Fibroblast of lung (primary cell): ENCODE measurements around the gene TUBB3. TPM values are rescaled to one million over a fixed set of nuclear protein-coding genes. Genes with fewer than 3 reads are reported as not detected.

ENCODE experiments used
- DNase-seq, 2 donors: peaks; one replicate each; pipeline versions ENCODE4 v3.0.0 to v3.0.0-alpha.2; 2010; ENCODE audit warnings: low read depth in 2 of 2
- H2AFZ ChIP-seq: 2 replicates; pipeline ENCODE4 v1.5.1; 2012; ENCODE audit warnings: low read length, control low read depth, inconsistent platforms
- H3K27ac ChIP-seq: 2 replicates; pipeline ENCODE4 v1.5.1; 2011; ENCODE audit warnings: low read length, control low read depth; ENCODE audit not compliant: insufficient read depth
- H3K27me3 ChIP-seq: 2 replicates; pipeline ENCODE4 v1.5.1; 2011; ENCODE audit warnings: mild to moderate bottlenecking, low read length; ENCODE audit not compliant: control insufficient read depth, insufficient read depth
- H3K36me3 ChIP-seq: 2 replicates; pipeline ENCODE4 v1.5.1; 2011; ENCODE audit warnings: low read length; ENCODE audit not compliant: control insufficient read depth, insufficient read depth
- H3K4me1 ChIP-seq: 2 replicates; pipeline ENCODE4 v1.5.1; 2011; ENCODE audit warnings: low read length; ENCODE audit not compliant: control insufficient read depth, insufficient read depth; ENCODE audit errors: extremely low read depth
- H3K4me2 ChIP-seq: 2 replicates; pipeline ENCODE4 v1.5.1; 2011; ENCODE audit warnings: low read length, control low read depth; ENCODE audit not compliant: insufficient read depth; ENCODE audit errors: extremely low read depth
- H3K4me3 ChIP-seq, 4 experiments: fragments of 200-600 bp in 1 of 4; sonication (generic) in 1 of 4; replicated peaks in 1 of 4; 2 replicates each; pipeline ENCODE4 v1.5.1; 2011 to 2016; ENCODE audit warnings: low read length in 4 of 4, low read depth in 3 of 4, mild to moderate bottlenecking in 3 of 4, control low read depth in 2 of 4, inconsistent platforms in 1 of 4, mixed read lengths in 1 of 4; ENCODE audit not compliant: insufficient read depth in 1 of 4; ENCODE audit errors: control extremely low read depth in 1 of 4
- H3K79me2 ChIP-seq: 2 replicates; pipeline ENCODE4 v1.5.1; 2012; ENCODE audit warnings: mild to moderate bottlenecking, low read length, inconsistent platforms; ENCODE audit not compliant: control insufficient read depth, insufficient read depth
- H3K9ac ChIP-seq: 2 replicates; pipeline ENCODE4 v1.5.1; 2011; ENCODE audit warnings: mild to moderate bottlenecking, low read length, control low read depth; ENCODE audit not compliant: insufficient read depth
- H3K9me3 ChIP-seq: 2 replicates; pipeline ENCODE4 v1.5.1; 2012; ENCODE audit warnings: low read depth, low read length; ENCODE audit not compliant: control insufficient read depth, insufficient read depth
- H4K20me1 ChIP-seq: 2 replicates; pipeline ENCODE4 v1.5.1; 2011; ENCODE audit warnings: low read length; ENCODE audit not compliant: control insufficient read depth, insufficient read depth; ENCODE audit errors: extremely low read depth
- EZH2 ChIP-seq: IDR thresholded peaks from 2 replicates; pipeline ENCODE4 v1.5.1; 2012; ENCODE audit warnings: low read length, control low read depth, mild to moderate bottlenecking; ENCODE audit errors: missing control alignments
- polyA plus RNA-seq, 2 donors: library from polyadenylated mRNA; depleted of rRNA in 1 of 2; stranded (reverse) in 1 of 2; unstranded in 1 of 2; fragments of >200 nt; gene quantifications; 2 replicates each; pipeline ENCODE4 v1.2.1, GENCODE V29; 2011 to 2012; ENCODE audit warnings: missing spikeins in 1 of 2
- total RNA-seq: library from RNA; depleted of rRNA; stranded (reverse); fragments of >200 nt; gene quantifications from 2 replicates; pipeline ENCODE4 v1.2.1, GENCODE V29; 2014
- TF ChIP-seq, protein P1 (sequence below), 2 donors: IDR thresholded peaks in 1 of 2; conservative IDR thresholded peaks in 1 of 2; 1 replicate in 1 of 2; 2 replicates in 1 of 2; pipeline ENCODE4 v1.5.1; 2011 to 2012; ENCODE audit warnings: low read length in 2 of 2, control low read depth in 1 of 2, inconsistent platforms in 1 of 2, low read depth in 1 of 2, mild to moderate bottlenecking in 1 of 2

TUBB3 gene
- total and polyA plus RNA-seq, 2 donors (not counting 1 experiment from before 2014, with no cell fraction given) = 134 to 294 TPM

DNA sequence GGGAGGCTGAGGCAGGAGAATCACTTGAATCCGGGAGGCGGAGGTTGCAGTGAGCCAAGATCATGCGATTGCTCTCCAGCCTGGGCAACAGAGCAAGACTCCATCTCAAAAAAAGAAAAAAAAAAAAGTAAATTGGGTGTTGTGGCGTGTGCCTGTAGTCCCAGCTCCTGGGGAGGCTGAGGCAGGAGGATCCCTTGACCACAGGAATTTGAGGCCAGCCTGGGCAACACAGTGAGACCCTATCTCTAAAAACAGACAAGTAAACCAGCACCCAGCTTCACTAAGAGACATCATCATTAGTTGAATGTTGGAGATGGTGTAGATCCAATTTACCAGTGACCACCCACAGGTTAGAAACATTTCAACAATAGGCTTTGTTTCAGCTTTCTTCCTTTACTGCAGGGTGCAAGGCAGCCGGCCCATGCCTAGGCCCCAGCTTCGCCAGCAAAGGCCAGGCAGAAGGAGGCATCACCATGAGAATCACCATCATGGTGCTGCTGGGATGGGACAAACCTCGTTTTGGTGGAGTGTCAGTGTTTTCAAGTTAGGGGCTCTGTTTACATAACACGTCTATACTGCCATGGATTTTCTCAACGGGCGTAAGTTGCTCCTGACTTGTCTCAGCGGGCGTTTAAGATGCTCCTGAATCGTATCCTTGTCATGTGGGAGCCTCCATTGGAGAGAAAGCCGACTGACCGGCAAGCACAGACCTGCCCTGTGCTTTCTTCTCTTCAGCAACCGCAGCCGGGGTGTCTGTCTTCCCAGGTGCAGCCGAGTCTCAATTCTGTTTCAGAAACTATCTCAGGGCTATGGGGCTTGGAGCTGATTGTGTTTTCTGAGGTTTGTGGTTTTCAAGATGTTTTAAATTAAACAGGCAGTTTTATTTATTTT lies 42.4 kb upstream of the TUBB3 start:
- Histone ChIP-seq H4K20me1 (peaks cover 2% of the 10 kb centered on the region), H3K4me1 (no peaks in the 10 kb centered on the region), H3K27me3 (no peaks in the 10 kb centered on the region), H3K36me3 (peaks cover 25% of the 10 kb centered on the region), H3K4me3 (no peak overlapping the region), H3K27ac (no peak overlapping the region), H3K9ac (no peak overlapping the region), H3K9me3 (no peaks in the 10 kb centered on the region), H2AFZ (no peak overlapping the region), H3K4me2 (no peak overlapping the region), H3K79me2 (peaks cover 76% of the 10 kb centered on the region)
- no peak for DNase-seq
- TF ChIP-seq, protein P1, sequence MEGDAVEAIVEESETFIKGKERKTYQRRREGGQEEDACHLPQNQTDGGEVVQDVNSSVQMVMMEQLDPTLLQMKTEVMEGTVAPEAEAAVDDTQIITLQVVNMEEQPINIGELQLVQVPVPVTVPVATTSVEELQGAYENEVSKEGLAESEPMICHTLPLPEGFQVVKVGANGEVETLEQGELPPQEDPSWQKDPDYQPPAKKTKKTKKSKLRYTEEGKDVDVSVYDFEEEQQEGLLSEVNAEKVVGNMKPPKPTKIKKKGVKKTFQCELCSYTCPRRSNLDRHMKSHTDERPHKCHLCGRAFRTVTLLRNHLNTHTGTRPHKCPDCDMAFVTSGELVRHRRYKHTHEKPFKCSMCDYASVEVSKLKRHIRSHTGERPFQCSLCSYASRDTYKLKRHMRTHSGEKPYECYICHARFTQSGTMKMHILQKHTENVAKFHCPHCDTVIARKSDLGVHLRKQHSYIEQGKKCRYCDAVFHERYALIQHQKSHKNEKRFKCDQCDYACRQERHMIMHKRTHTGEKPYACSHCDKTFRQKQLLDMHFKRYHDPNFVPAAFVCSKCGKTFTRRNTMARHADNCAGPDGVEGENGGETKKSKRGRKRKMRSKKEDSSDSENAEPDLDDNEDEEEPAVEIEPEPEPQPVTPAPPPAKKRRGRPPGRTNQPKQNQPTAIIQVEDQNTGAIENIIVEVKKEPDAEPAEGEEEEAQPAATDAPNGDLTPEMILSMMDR (conservative IDR thresholded peaks at IDR 0.05 in 1 of 2, IDR thresholded peaks at IDR 0.05 in 1 of 2; ENCODE audit: low read depth in 1 of 2, low read length in 2 of 2) = no peak
- no peak for TF ChIP-seq EZH2

DNA sequence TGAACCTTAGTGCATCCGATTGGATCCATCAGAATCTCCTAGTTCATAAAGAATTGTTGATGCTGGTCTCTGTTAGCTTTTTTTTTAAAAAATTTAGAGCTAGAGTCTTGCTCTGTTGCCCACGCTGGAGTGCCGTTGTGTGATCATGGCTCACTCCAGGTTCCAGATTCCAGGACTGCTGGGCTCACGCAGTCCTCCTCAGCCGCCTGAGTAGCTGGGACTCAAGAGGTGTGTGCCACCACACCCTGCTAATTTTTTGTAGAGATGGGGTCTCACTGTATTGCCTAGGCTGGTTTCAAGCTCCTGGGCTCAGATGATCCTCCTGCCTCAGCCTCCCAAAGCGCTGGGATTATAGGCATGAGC lies 41.8 kb upstream of the TUBB3 start:
- no peak overlapping the region for H3K27ac ChIP-seq
- H3K36me3 ChIP-seq = peaks cover 25% of the 10 kb centered on the region
- no peak for DNase-seq
- no peaks in the 10 kb centered on the region for H3K27me3 ChIP-seq
- no peak overlapping the region for H3K9ac ChIP-seq
- no peak overlapping the region for H2AFZ ChIP-seq
- no peaks in the 10 kb centered on the region for H4K20me1 ChIP-seq
- H3K4me2 ChIP-seq = no peak overlapping the region
- TF ChIP-seq, protein P1 (conservative IDR thresholded peaks at IDR 0.05 in 1 of 2, IDR thresholded peaks at IDR 0.05 in 1 of 2; ENCODE audit: low read depth in 1 of 2, low read length in 2 of 2) = no peak
- no peak for TF ChIP-seq EZH2
- H3K9me3 ChIP-seq = no peaks in the 10 kb centered on the region
- no peak overlapping the region for H3K4me3 ChIP-seq
- peaks cover 70% of the 10 kb centered on the region for H3K79me2 ChIP-seq
- no peaks in the 10 kb centered on the region for H3K4me1 ChIP-seq

DNA sequence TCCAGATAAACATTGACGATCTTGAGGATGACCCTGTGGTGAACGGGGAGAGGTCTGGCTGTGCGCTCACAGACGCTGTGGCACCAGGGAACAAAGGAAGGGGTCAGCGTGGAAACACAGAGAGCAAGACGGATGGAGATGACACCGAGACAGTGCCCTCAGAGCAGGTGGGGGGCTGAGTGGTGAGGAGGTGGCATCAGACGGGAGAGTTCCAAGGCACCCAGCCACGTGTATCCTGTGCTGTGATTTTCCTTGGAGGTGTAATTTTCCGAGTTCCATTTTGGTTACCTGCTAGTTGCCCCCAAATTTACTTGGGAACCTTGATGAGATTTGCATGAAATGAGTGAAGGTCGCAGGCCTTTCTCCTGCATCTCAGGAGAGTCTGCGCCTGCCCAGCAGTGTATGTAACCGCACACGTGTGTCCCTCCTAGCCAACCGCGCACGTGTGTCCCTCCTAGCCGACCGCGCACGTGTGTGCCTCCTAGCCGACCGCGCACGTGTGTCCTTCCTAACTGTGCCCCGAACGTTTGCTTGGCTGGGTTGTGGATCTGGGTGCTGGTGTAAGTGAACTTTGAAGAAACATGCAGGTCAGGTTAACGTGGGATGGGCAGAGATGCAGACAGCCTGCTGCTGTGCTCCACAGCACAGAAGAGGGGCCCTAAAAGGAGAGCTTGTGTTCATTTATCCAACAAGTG lies 39.6 kb upstream of the TUBB3 start:
- H3K9me3 ChIP-seq = no peaks in the 10 kb centered on the region
- DNase-seq = no peak
- H3K27ac ChIP-seq = peak overlapping the region; percentile 16
- TF ChIP-seq EZH2 = no peak
- TF ChIP-seq, protein P1 (conservative IDR thresholded peaks at IDR 0.05 in 1 of 2, IDR thresholded peaks at IDR 0.05 in 1 of 2; ENCODE audit: low read depth in 1 of 2, low read length in 2 of 2) = no peak
- H4K20me1 ChIP-seq = no peaks in the 10 kb centered on the region
- H3K4me3 ChIP-seq = no peak overlapping the region
- no peaks in the 10 kb centered on the region for H3K27me3 ChIP-seq
- no peak overlapping the region for H3K4me2 ChIP-seq
- H2AFZ ChIP-seq = no peak overlapping the region
- H3K4me1 ChIP-seq = no peaks in the 10 kb centered on the region
- no peak overlapping the region for H3K9ac ChIP-seq
- H3K36me3 ChIP-seq = peaks cover 32% of the 10 kb centered on the region
- H3K79me2 ChIP-seq = peaks cover 52% of the 10 kb centered on the region
